ENCODE results near the gene CSMD2. TPM values are rescaled to one million over a fixed set of nuclear protein-coding genes. Genes with fewer than 3 reads are reported as not detected.

The CSMD2 gene
- total RNA-seq, 4 donors from 2014 or later = 8.6 TPM; not detected in 3

GRCh38 chr1:33684396-33685179, 480.4 kb downstream of the CSMD2 start:
- no peaks in the 10 kb centered on the region for H3K27me3 ChIP-seq
- DNase-seq = no peak
- no peaks in the 10 kb centered on the region for H3K36me3 ChIP-seq
- TF ChIP-seq CTCF (IDR thresholded peaks at IDR 0.05) (no peak), POLR2A (IDR thresholded peaks at IDR 0.05) (no peak)
- intact Hi-C loops (cut with DNase I; ENCODE audit: low total_unique reads) = no loop called here
- H3K9me3 ChIP-seq = no peaks in the 10 kb centered on the region
- no peaks in the 10 kb centered on the region for H3K4me1 ChIP-seq
- no peak overlapping the region for H3K27ac ChIP-seq
- H3K4me3 ChIP-seq = no peak overlapping the region

- H3K36me3 ChIP-seq = no peaks in the 10 kb centered on the region
- no peak for DNase-seq
- no peaks in the 10 kb centered on the region for H3K9me3 ChIP-seq
- no peak overlapping the region for H3K4me3 ChIP-seq
- intact Hi-C loops (cut with DNase I; ENCODE audit: low total_unique reads) = no loop called here
- no peaks in the 10 kb centered on the region for H3K27me3 ChIP-seq
- H3K27ac ChIP-seq = no peak overlapping the region
- TF ChIP-seq CTCF (IDR thresholded peaks at IDR 0.05) = no peak
- TF ChIP-seq POLR2A (IDR thresholded peaks at IDR 0.05) = no peak
- H3K4me1 ChIP-seq = no peaks in the 10 kb centered on the region
These were observed 481.1 kb downstream of the CSMD2 start for GRCh38 chr1:33683913-33684312.

- Histone ChIP-seq H3K27ac (no peak overlapping the region), H3K4me3 (no peak overlapping the region), H3K9me3 (no peaks in the 10 kb centered on the region), H3K4me1 (no peaks in the 10 kb centered on the region), H3K36me3 (no peaks in the 10 kb centered on the region), H3K27me3 (no peaks in the 10 kb centered on the region)
- DNase-seq = no peak
- intact Hi-C loops (cut with DNase I; ENCODE audit: low total_unique reads) = no loop called here
- TF ChIP-seq POLR2A (IDR thresholded peaks at IDR 0.05) (no peak), CTCF (IDR thresholded peaks at IDR 0.05) (no peak)
These were observed 482.7 kb downstream of the CSMD2 start for GRCh38 chr1:33682371-33682770.

GRCh38 chr1:33680281-33680840, 484.7 kb downstream of the CSMD2 start:
- Histone ChIP-seq H3K9me3 (no peaks in the 10 kb centered on the region), H3K4me3 (no peak overlapping the region), H3K36me3 (no peaks in the 10 kb centered on the region), H3K27ac (no peak overlapping the region), H3K4me1 (no peaks in the 10 kb centered on the region), H3K27me3 (no peaks in the 10 kb centered on the region)
- DNase-seq = no peak
- intact Hi-C loops (cut with DNase I; ENCODE audit: low total_unique reads) = no loop called here
- TF ChIP-seq CTCF (IDR thresholded peaks at IDR 0.05) = no peak
- TF ChIP-seq POLR2A (IDR thresholded peaks at IDR 0.05) = no peak

- TF ChIP-seq POLR2A (IDR thresholded peaks at IDR 0.05) = no peak
- no peak for TF ChIP-seq CTCF (IDR thresholded peaks at IDR 0.05)
- H3K4me3 ChIP-seq = no peak overlapping the region
- H3K27me3 ChIP-seq = no peaks in the 10 kb centered on the region
- no peaks in the 10 kb centered on the region for H3K4me1 ChIP-seq
- intact Hi-C loops (cut with DNase I; ENCODE audit: low total_unique reads) = no loop called here
- DNase-seq = no peak
- no peaks in the 10 kb centered on the region for H3K9me3 ChIP-seq
- no peaks in the 10 kb centered on the region for H3K36me3 ChIP-seq
- no peak overlapping the region for H3K27ac ChIP-seq
These were observed 494.5 kb downstream of the CSMD2 start for GRCh38 chr1:33670567-33670966.
